Keratinocyte (primary cell): Measurements from ENCODE around the gene LRRC63. TPM values are rescaled to one million over a fixed set of nuclear protein-coding genes. Genes with fewer than 3 reads are reported as not detected.

Experiments used
- DNase-seq: peaks from one replicate; pipeline ENCODE4 v3.0.0-alpha.2; 2011; ENCODE audit warnings: low read depth, missing footprints, low spot score
- FAIRE-seq: peaks from 2 replicates; lab custom pipeline; 2011; peaks lifted over from hg19 to GRCh38; lab: Jason Lieb, UNC
- H2AFZ ChIP-seq: 2 replicates; pipeline ENCODE4 v1.6.0; 2012; ENCODE audit warnings: low read length, control low read depth, inconsistent platforms; ENCODE audit not compliant: control insufficient read depth
- H3K27ac ChIP-seq: 2 replicates; pipeline ENCODE4 v1.5.1; 2011; ENCODE audit warnings: low read length; ENCODE audit not compliant: control insufficient read depth, insufficient read depth
- H3K27me3 ChIP-seq: 3 replicates; pipeline ENCODE4 v1.6.0; 2011; ENCODE audit warnings: low read length; ENCODE audit not compliant: control insufficient read depth, insufficient read depth; ENCODE audit errors: extremely low read depth
- H3K36me3 ChIP-seq, 2 experiments: 2 replicates in 1 of 2; 3 replicates in 1 of 2; pipeline ENCODE4 v1.5.1; 2011; ENCODE audit warnings: low read length in 2 of 2, mild to moderate bottlenecking in 1 of 2; ENCODE audit not compliant: control insufficient read depth in 2 of 2, insufficient read depth in 2 of 2; ENCODE audit errors: extremely low read depth in 1 of 2
- H3K4me1 ChIP-seq: 3 replicates; pipeline ENCODE4 v1.5.1; 2011; ENCODE audit warnings: low read length; ENCODE audit not compliant: control insufficient read depth, insufficient read depth; ENCODE audit errors: extremely low read depth
- H3K4me2 ChIP-seq: 3 replicates; pipeline ENCODE4 v1.6.0; 2011; ENCODE audit warnings: low read depth, low read length; ENCODE audit not compliant: control insufficient read depth, insufficient read depth; ENCODE audit errors: extremely low read depth
- H3K4me3 ChIP-seq, 3 experiments: fragments of 200-600 bp in 1 of 3; sonication (generic) in 1 of 3; 2 replicates in 2 of 3; 3 replicates in 1 of 3; pipeline ENCODE4 v1.5.1; 2011 to 2016; ENCODE audit warnings: low read length in 3 of 3, mild to moderate bottlenecking in 3 of 3, control low read depth in 2 of 3, inconsistent platforms in 1 of 3, low read depth in 1 of 3, mixed read lengths in 1 of 3, mixed run types in 1 of 3, moderate library complexity in 1 of 3; ENCODE audit not compliant: control insufficient read depth in 2 of 3, insufficient read depth in 2 of 3; ENCODE audit errors: extremely low read depth in 1 of 3
- H3K79me2 ChIP-seq: 2 replicates; pipeline ENCODE4 v1.6.0; 2012; ENCODE audit warnings: low read length; ENCODE audit not compliant: control insufficient read depth, insufficient read depth
- H3K9ac ChIP-seq: 3 replicates; pipeline ENCODE4 v1.6.0; 2011; ENCODE audit warnings: low read length; ENCODE audit not compliant: control insufficient read depth, insufficient read depth; ENCODE audit errors: extremely low read depth
- H3K9me1 ChIP-seq: 3 replicates; pipeline ENCODE4 v1.6.0; 2011; ENCODE audit warnings: low read length; ENCODE audit not compliant: control insufficient read depth, insufficient read depth; ENCODE audit errors: extremely low read depth
- H3K9me3 ChIP-seq: 2 replicates; pipeline ENCODE4 v1.5.1; 2012; ENCODE audit warnings: low read depth, low read length; ENCODE audit not compliant: control insufficient read depth
- H4K20me1 ChIP-seq: 3 replicates; pipeline ENCODE4 v1.6.0; 2011; ENCODE audit warnings: low read length; ENCODE audit not compliant: control insufficient read depth, insufficient read depth; ENCODE audit errors: extremely low read depth
- EZH2 ChIP-seq: IDR thresholded peaks from one replicate; pipeline ENCODE4 v1.6.1; 2012; ENCODE audit warnings: inconsistent platforms, mild to moderate bottlenecking, low read length, moderate library complexity
- dilution Hi-C: fragments of 300-500 bp; cut with MboI; formaldehyde crosslinking; loops from one replicate; pipeline ENCODE4 v1.7.0; 2020; ENCODE audit warnings: low sequenced_read_pairs; ENCODE audit not compliant: extremely low pct_ligation_motif_present
- polyA plus RNA-seq, 5 experiments: library from polyadenylated mRNA; depleted of rRNA in 3 of 5; stranded (reverse) in 3 of 5; stranded (forward) in 1 of 5; unstranded in 1 of 5; fragments of >200 nt; gene quantifications; 1 replicate in 1 of 5; 2 replicates in 3 of 5; 3 replicates in 1 of 5; pipeline versions ENCODE4 v1.2.1 to v1.2.3, GENCODE V29; 2011 to 2012; ENCODE audit warnings: missing spikeins in 2 of 5, low read depth in 1 of 5, low replicate concordance in 1 of 5
- TF ChIP-seq, protein P1 (sequence below), 3 experiments: IDR thresholded peaks in 1 of 3; conservative IDR thresholded peaks in 1 of 3; optimal IDR thresholded peaks in 1 of 3; 2 replicates in 2 of 3; 3 replicates in 1 of 3; pipeline versions ENCODE3 to v1.5.1; 2011; ENCODE audit warnings: low read length in 3 of 3, mild to moderate bottlenecking in 3 of 3, moderate library complexity in 2 of 3, control low read depth in 1 of 3, inconsistent platforms in 1 of 3; ENCODE audit not compliant: insufficient read depth in 2 of 3; ENCODE audit errors: extremely low read depth in 1 of 3

Gene LRRC63
- polyA plus RNA-seq, 1 donor (not counting 4 experiments of a cell fraction or from before 2014, with no cell fraction given) = not detected

DNA sequence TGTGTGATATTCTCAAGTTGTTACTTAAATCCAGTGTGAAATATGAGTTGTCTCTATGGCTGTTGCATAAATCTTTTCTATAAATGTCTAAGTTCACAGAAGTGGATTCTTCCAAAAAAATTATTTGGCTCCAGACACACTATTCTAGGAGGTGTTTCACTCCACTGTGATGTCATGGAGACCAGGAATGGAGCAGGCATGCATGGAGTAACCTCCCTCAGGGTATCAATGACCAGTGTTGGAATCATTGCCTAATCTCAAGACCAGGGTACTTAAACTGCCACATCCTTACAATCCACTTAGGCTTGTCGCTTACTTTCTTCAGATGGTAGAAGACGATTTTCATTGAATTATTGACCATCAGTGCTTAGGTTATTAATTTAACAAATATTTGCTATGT is 55.4 kb downstream of the LRRC63 start:
- Histone ChIP-seq H3K4me1 (no peaks in the 10 kb centered on the region), H3K36me3 (no peaks in the 10 kb centered on the region), H3K27ac (no peak overlapping the region), H3K9me1 (no peaks in the 10 kb centered on the region), H4K20me1 (no peaks in the 10 kb centered on the region), H3K4me2 (no peak overlapping the region), H3K9me3 (no peaks in the 10 kb centered on the region), H2AFZ (no peak overlapping the region), H3K4me3 (no peak overlapping the region), H3K27me3 (no peaks in the 10 kb centered on the region), H3K79me2 (no peaks in the 10 kb centered on the region), H3K9ac (no peak overlapping the region)
- DNase-seq (no peak), FAIRE-seq (no peak)
- no peak for TF ChIP-seq EZH2
- TF ChIP-seq, protein P1, sequence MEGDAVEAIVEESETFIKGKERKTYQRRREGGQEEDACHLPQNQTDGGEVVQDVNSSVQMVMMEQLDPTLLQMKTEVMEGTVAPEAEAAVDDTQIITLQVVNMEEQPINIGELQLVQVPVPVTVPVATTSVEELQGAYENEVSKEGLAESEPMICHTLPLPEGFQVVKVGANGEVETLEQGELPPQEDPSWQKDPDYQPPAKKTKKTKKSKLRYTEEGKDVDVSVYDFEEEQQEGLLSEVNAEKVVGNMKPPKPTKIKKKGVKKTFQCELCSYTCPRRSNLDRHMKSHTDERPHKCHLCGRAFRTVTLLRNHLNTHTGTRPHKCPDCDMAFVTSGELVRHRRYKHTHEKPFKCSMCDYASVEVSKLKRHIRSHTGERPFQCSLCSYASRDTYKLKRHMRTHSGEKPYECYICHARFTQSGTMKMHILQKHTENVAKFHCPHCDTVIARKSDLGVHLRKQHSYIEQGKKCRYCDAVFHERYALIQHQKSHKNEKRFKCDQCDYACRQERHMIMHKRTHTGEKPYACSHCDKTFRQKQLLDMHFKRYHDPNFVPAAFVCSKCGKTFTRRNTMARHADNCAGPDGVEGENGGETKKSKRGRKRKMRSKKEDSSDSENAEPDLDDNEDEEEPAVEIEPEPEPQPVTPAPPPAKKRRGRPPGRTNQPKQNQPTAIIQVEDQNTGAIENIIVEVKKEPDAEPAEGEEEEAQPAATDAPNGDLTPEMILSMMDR (optimal IDR thresholded peaks at IDR 0.05 in 1 of 3, IDR thresholded peaks at IDR 0.05 in 1 of 3, conservative IDR thresholded peaks at IDR 0.05 in 1 of 3; ENCODE audit: extremely low read depth in 1 of 3, insufficient read depth in 2 of 3, low read length in 3 of 3) = no peak
- dilution Hi-C loops = no loop called here

DNA sequence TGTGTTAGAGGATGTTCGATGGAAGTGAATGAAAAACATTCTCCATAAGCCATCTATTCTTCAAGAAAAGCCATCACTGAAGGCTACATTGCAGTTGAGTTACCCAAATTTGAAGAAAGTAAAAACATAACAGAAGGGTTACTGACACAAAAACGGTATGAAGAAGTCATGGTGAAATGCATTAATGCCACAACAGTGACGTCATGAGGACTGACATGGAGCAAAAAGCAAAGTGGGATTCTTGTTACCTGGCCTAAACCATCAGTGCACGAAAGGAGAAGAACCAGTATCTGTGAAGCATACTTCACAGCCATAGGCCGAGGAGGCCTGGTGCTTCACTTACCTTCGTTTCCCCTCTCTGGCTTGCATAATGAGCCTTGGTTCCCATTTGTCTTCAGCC is 58.7 kb downstream of the LRRC63 start:
- no peak for DNase-seq
- no peaks in the 10 kb centered on the region for H3K4me1 ChIP-seq
- TF ChIP-seq, protein P1 (optimal IDR thresholded peaks at IDR 0.05 in 1 of 3, IDR thresholded peaks at IDR 0.05 in 1 of 3, conservative IDR thresholded peaks at IDR 0.05 in 1 of 3; ENCODE audit: extremely low read depth in 1 of 3, insufficient read depth in 2 of 3, low read length in 3 of 3) = no peak
- H3K9me3 ChIP-seq = no peaks in the 10 kb centered on the region
- H3K27me3 ChIP-seq = no peaks in the 10 kb centered on the region
- no peaks in the 10 kb centered on the region for H3K36me3 ChIP-seq
- no peaks in the 10 kb centered on the region for H3K79me2 ChIP-seq
- H3K27ac ChIP-seq = no peak overlapping the region
- no peaks in the 10 kb centered on the region for H3K9me1 ChIP-seq
- dilution Hi-C loops = no loop called here
- H3K4me3 ChIP-seq = no peak overlapping the region
- FAIRE-seq = no peak
- H3K4me2 ChIP-seq = no peak overlapping the region
- no peak overlapping the region for H2AFZ ChIP-seq
- no peaks in the 10 kb centered on the region for H4K20me1 ChIP-seq
- no peak overlapping the region for H3K9ac ChIP-seq
